Right lobe of liver (tissue), 6 donors: ENCODE data around the gene CDK14. TPM values are rescaled to one million over a fixed set of nuclear protein-coding genes. Genes with fewer than 3 reads are reported as not detected.

Experiments used
- ATAC-seq, 4 donors: fragments of 200-7000 bp; cut with Tn5 transposase; one replicate each; pipeline ENCODE4 v1.9.1; 2020; ENCODE audit warnings: mild to moderate bottlenecking in 4 of 4, moderate library complexity in 4 of 4
- DNase-seq, 3 donors: peaks; one replicate each; pipeline ENCODE4 v3.0.0-alpha.2; 2020
- H3K27ac ChIP-seq, 3 donors: fragments of 200-600 bp; one replicate each; pipeline ENCODE4 v1.8.0; 2022
- H3K27me3 ChIP-seq, 2 donors: fragments of 200-600 bp; one replicate each; pipeline ENCODE4 v1.8.0; 2022
- H3K36me3 ChIP-seq, 4 donors: fragments of 200-600 bp; sonication (generic) in 1 of 4; one replicate each; pipeline versions ENCODE4 v1.5.1 to v1.8.0; 2017 to 2022; ENCODE audit warnings: control low read depth in 1 of 4
- H3K4me1 ChIP-seq, 4 donors: fragments of 200-600 bp; sonication (generic) in 1 of 4; one replicate each; pipeline versions ENCODE4 v1.5.1 to v1.8.0; 2017 to 2022; ENCODE audit warnings: control low read depth in 1 of 4
- H3K4me3 ChIP-seq, 3 donors: fragments of 200-600 bp; one replicate each; pipeline ENCODE4 v1.8.0; 2022
- H3K9me3 ChIP-seq, 4 donors: fragments of 200-600 bp; sonication (generic) in 1 of 4; one replicate each; pipeline versions ENCODE4 v1.5.1 to v1.8.0; 2017 to 2022; ENCODE audit warnings: control low read depth in 1 of 4
- CTCF ChIP-seq, 4 donors: fragments of 200-600 bp in 3 of 4; fragments of 450-650 bp in 1 of 4; IDR thresholded peaks; one replicate each; pipeline versions ENCODE4 v1.5.1 to v1.8.0; 2016 to 2022; ENCODE audit warnings: antibody characterized with exemption in 4 of 4, mild to moderate bottlenecking in 2 of 4
- POLR2A ChIP-seq: fragments of 450-650 bp; IDR thresholded peaks from one replicate; pipeline ENCODE4 v1.6.1; 2017; ENCODE audit warnings: antibody characterized with exemption, mild to moderate bottlenecking
- WGBS: methylation state at CpG from one replicate; pipeline ENCODE4 v1.1.6; 2018; ENCODE audit warnings: low coverage, low lambda C conversion rate; ENCODE audit not compliant: insufficient coverage; ENCODE audit errors: missing lambda C conversion rate; 5-methylcytosine and 5-hydroxymethylcytosine counted together
- intact Hi-C, 2 donors: fragments of 100-400 bp; cut with DNase I; formaldehyde crosslinking; loops; one replicate each; pipeline versions ENCODE4 v1.11.2 to v1.14.1; 2022
- total RNA-seq, 6 experiments: library from RNA; depleted of rRNA in 2 of 6; stranded (reverse); fragments of >200 nt in 2 of 6; fragmentation: NEBNext Ultra II Directional in 3 of 6; extraction: Animal tissue kit (Norgen Biotek cat#: 25700) in 3 of 6; gene quantifications; one replicate each; pipeline versions ENCODE4 v1.1.0 to v1.2.4, GENCODE V29; 2016 to 2023
- donor health status: DM: no; HTN: yes; CAD: no.
- donor health status: DM: no; HTN: no; CAD: no.
- donor health status: DM: no; HTN: no; CAD: no.
- donor health status: DM: no; HTN: yes; CAD: no.
- donor health status: DM: no; HTN: yes; CAD: no.

Gene CDK14
- total RNA-seq, 6 experiments from 2014 or later, result 12.6 to 28.7 (median 17.9) TPM

- Histone ChIP-seq H3K36me3 (no peaks in the 10 kb centered on the region), H3K27ac (no peak overlapping the region), H3K27me3 (no peaks in the 10 kb centered on the region), H3K9me3 (no peaks in the 10 kb centered on the region), H3K4me1 (no peaks in the 10 kb centered on the region), H3K4me3 (no peak overlapping the region)
- TF ChIP-seq POLR2A (no peak), CTCF (IDR thresholded peaks at IDR 0.05) (no peak)
- intact Hi-C loops, result no loop called here
- no peak for ATAC-seq
- 74% methylated on average over 3 of the region's 3 CpGs for WGBS
- DNase-seq, result no peak
Measured at GRCh38 chr7:90690159-90690858, 94.2 kb downstream of the CDK14 start.

- ATAC-seq, result no peak
- H3K36me3 ChIP-seq, result no peaks in the 10 kb centered on the region
- intact Hi-C loops, result no loop called here
- 49% methylated on average over 3 of the region's 3 CpGs for WGBS
- H3K4me1 ChIP-seq, result no peaks in the 10 kb centered on the region
- no peak overlapping the region for H3K4me3 ChIP-seq
- no peak for DNase-seq
- no peaks in the 10 kb centered on the region for H3K9me3 ChIP-seq
- TF ChIP-seq POLR2A (no peak), CTCF (IDR thresholded peaks at IDR 0.05) (no peak)
- no peaks in the 10 kb centered on the region for H3K27me3 ChIP-seq
- H3K27ac ChIP-seq, result no peak overlapping the region
Measured at GRCh38 chr7:90692396-90692795, 96.3 kb downstream of the CDK14 start.

- WGBS, result 81% methylated on average over 1 of the region's 1 CpG
- Histone ChIP-seq H3K36me3 (no peaks in the 10 kb centered on the region), H3K27me3 (no peaks in the 10 kb centered on the region), H3K4me1 (no peaks in the 10 kb centered on the region), H3K9me3 (no peaks in the 10 kb centered on the region), H3K4me3 (no peak overlapping the region), H3K27ac (no peak overlapping the region)
- TF ChIP-seq POLR2A (no peak), CTCF (IDR thresholded peaks at IDR 0.05) (no peak)
- intact Hi-C loops, result no loop called here
- no peak for ATAC-seq
- DNase-seq, result no peak
Measured at GRCh38 chr7:90692947-90693346, 96.8 kb downstream of the CDK14 start.

- Histone ChIP-seq H3K27me3 (no peaks in the 10 kb centered on the region), H3K4me3 (no peak overlapping the region), H3K4me1 (peaks cover 0 to 8% (median 3%) of the 10 kb centered on the region in 4 donors), H3K9me3 (no peaks in the 10 kb centered on the region), H3K36me3 (no peaks in the 10 kb centered on the region), H3K27ac (no peak overlapping the region)
- DNase-seq (no peak), ATAC-seq (no peak)
- intact Hi-C loops, result no loop called here
- TF ChIP-seq POLR2A, result no peak
- no peak for TF ChIP-seq CTCF (IDR thresholded peaks at IDR 0.05)
Measured at GRCh38 chr7:90693939-90694338, 97.8 kb downstream of the CDK14 start.
